H9 (cell line): ENCODE data around the gene NTF4. TPM values are rescaled to one million over a fixed set of nuclear protein-coding genes. Genes with fewer than 3 reads are reported as not detected.

ENCODE experiments used
- DNase-seq: peaks from one replicate; pipeline ENCODE4 v3.0.0-alpha.2; 2017
- H2AFZ ChIP-seq: one replicate; pipeline ENCODE4 v1.6.1; 2013; ENCODE audit warnings: mild to moderate bottlenecking, low read length, control low read depth, moderate library complexity
- H2AK5ac ChIP-seq: 2 replicates; pipeline ENCODE4 v1.6.1; 2013; ENCODE audit warnings: low read length, control low read depth, mixed read lengths; ENCODE audit not compliant: insufficient read length
- H2BK120ac ChIP-seq: one replicate; pipeline ENCODE4 v1.6.1; 2013; ENCODE audit warnings: low read depth, mild to moderate bottlenecking, low read length, control low read depth, inconsistent platforms; ENCODE audit not compliant: poor library complexity, severe bottlenecking
- H2BK12ac ChIP-seq: 2 replicates; pipeline ENCODE4 v1.6.1; 2013; ENCODE audit warnings: low read length, control low read depth, mixed read lengths, low read depth; ENCODE audit not compliant: insufficient read length
- H2BK15ac ChIP-seq: 2 replicates; pipeline ENCODE4 v1.6.1; 2013; ENCODE audit warnings: low read depth, low read length, control low read depth
- H2BK20ac ChIP-seq: one replicate; pipeline ENCODE4 v1.6.1; 2013; ENCODE audit warnings: low read depth, mild to moderate bottlenecking, low read length, control low read depth, inconsistent platforms; ENCODE audit not compliant: poor library complexity, severe bottlenecking
- H2BK5ac ChIP-seq: 2 replicates; pipeline ENCODE4 v1.6.1; 2013; ENCODE audit warnings: low read length, control low read depth, mixed read lengths; ENCODE audit not compliant: insufficient read length
- H3K14ac ChIP-seq: 2 replicates; pipeline ENCODE4 v1.6.1; 2013; ENCODE audit warnings: low read length, control low read depth; ENCODE audit not compliant: insufficient read depth
- H3K18ac ChIP-seq: 2 replicates; pipeline ENCODE4 v1.6.1; 2013; ENCODE audit warnings: low read depth, mild to moderate bottlenecking, mixed read lengths, low read length, control low read depth; ENCODE audit not compliant: insufficient read length
- H3K23ac ChIP-seq: 2 replicates; pipeline ENCODE4 v1.6.1; 2013; ENCODE audit warnings: low read length, control low read depth, mixed read lengths, low read depth; ENCODE audit not compliant: insufficient read length
- H3K23me2 ChIP-seq: 2 replicates; pipeline ENCODE4 v1.6.1; 2013; ENCODE audit warnings: low read depth, mild to moderate bottlenecking, mixed read lengths, low read length, control low read depth; ENCODE audit not compliant: insufficient read length, poor library complexity, severe bottlenecking
- H3K27ac ChIP-seq: 2 replicates; pipeline ENCODE4 v1.5.1; 2013; ENCODE audit warnings: low read length, control low read depth, mixed read lengths, low read depth; ENCODE audit not compliant: insufficient read length
- H3K27me3 ChIP-seq: 2 replicates; pipeline ENCODE4 v1.6.1; 2013; ENCODE audit warnings: low read length, control low read depth, inconsistent platforms; ENCODE audit not compliant: insufficient read depth
- H3K4ac ChIP-seq: 2 replicates; pipeline ENCODE4 v1.6.1; 2013; ENCODE audit warnings: low read depth, mild to moderate bottlenecking, control low read depth, inconsistent platforms, low read length, moderate library complexity
- H3K4me1 ChIP-seq: 2 replicates; pipeline ENCODE4 v1.6.1; 2013; ENCODE audit warnings: low read length, control low read depth, inconsistent platforms; ENCODE audit not compliant: insufficient read depth
- H3K4me2 ChIP-seq: 2 replicates; pipeline ENCODE4 v1.6.1; 2013; ENCODE audit warnings: low read length, control low read depth, mixed read lengths; ENCODE audit not compliant: insufficient read length, insufficient read depth
- H3K56ac ChIP-seq: 2 replicates; pipeline ENCODE4 v1.6.1; 2013; ENCODE audit warnings: low read depth, mild to moderate bottlenecking, mixed read lengths, low read length, control low read depth; ENCODE audit not compliant: insufficient read length
- H3K79me1 ChIP-seq: 2 replicates; pipeline ENCODE4 v1.6.1; 2013; ENCODE audit warnings: low read depth, mild to moderate bottlenecking, moderate library complexity, low read length, control low read depth, inconsistent platforms; ENCODE audit not compliant: insufficient read depth, poor library complexity, severe bottlenecking
- H3K79me2 ChIP-seq: 2 replicates; pipeline ENCODE4 v1.6.1; 2013; ENCODE audit warnings: low read length, control low read depth, inconsistent platforms; ENCODE audit not compliant: insufficient read depth
- H3K9ac ChIP-seq: 2 replicates; pipeline ENCODE4 v1.6.1; 2013; ENCODE audit warnings: low read length, control low read depth, mixed read lengths; ENCODE audit not compliant: insufficient read length; ENCODE audit errors: extremely low read depth
- H3K9me3 ChIP-seq: one replicate; pipeline ENCODE4 v1.6.1; 2013; ENCODE audit warnings: low read depth, low read length, inconsistent platforms; ENCODE audit not compliant: control insufficient read depth
- H3T11ph ChIP-seq: one replicate; pipeline ENCODE4 v1.6.1; 2013; ENCODE audit warnings: mild to moderate bottlenecking, low read length, control low read depth, inconsistent platforms
- H4K20me1 ChIP-seq: one replicate; pipeline ENCODE4 v1.6.1; 2013; ENCODE audit not compliant: control insufficient read depth, insufficient read length, insufficient read depth
- H4K5ac ChIP-seq: 2 replicates; pipeline ENCODE4 v1.6.1; 2013; ENCODE audit warnings: low read depth, mild to moderate bottlenecking, mixed read lengths, low read length, control low read depth; ENCODE audit not compliant: insufficient read length
- H4K8ac ChIP-seq: replicated peaks from 2 replicates; pipeline ENCODE4 v1.6.1; 2013; ENCODE audit warnings: low read length, control low read depth, mixed read lengths, low read depth; ENCODE audit not compliant: insufficient read length
- H4K91ac ChIP-seq: 2 replicates; pipeline ENCODE4 v1.6.1; 2013; ENCODE audit warnings: low read depth, mild to moderate bottlenecking, moderate library complexity, mixed read lengths, low read length, control low read depth; ENCODE audit not compliant: insufficient read length
- H3K27ac Mint-ChIP-seq, 3 experiments: 2 replicates in 2 of 3; 3 replicates in 1 of 3; pipeline ENCODE4 v1.8.0; 2020 to 2021; ENCODE audit warnings: mixed read lengths in 3 of 3, mild to moderate bottlenecking in 1 of 3, moderate library complexity in 1 of 3
- H3K27me3 Mint-ChIP-seq: 2 replicates; pipeline ENCODE4 v1.8.0; 2021; ENCODE audit warnings: low read depth, mild to moderate bottlenecking, moderate library complexity, mixed read lengths
- H3K36me3 Mint-ChIP-seq, 3 experiments: 2 replicates in 2 of 3; 3 replicates in 1 of 3; pipeline ENCODE4 v1.8.0; 2020 to 2021; ENCODE audit warnings: low read depth in 3 of 3, mixed read lengths in 3 of 3; ENCODE audit not compliant: insufficient read depth in 1 of 3
- H3K4me1 Mint-ChIP-seq, 2 experiments: 2 replicates each; pipeline ENCODE4 v1.8.0; 2020; ENCODE audit warnings: mixed read lengths in 2 of 2
- H3K4me3 Mint-ChIP-seq, 2 experiments: 2 replicates in 1 of 2; 3 replicates in 1 of 2; pipeline ENCODE4 v1.8.0; 2020 to 2021; ENCODE audit warnings: mild to moderate bottlenecking in 2 of 2, mixed read lengths in 2 of 2, moderate library complexity in 1 of 2
- H3K9me3 Mint-ChIP-seq, 2 experiments: 2 replicates in 1 of 2; 3 replicates in 1 of 2; pipeline ENCODE4 v1.8.0; 2020; ENCODE audit warnings: mild to moderate bottlenecking in 2 of 2, mixed read lengths in 2 of 2, moderate library complexity in 1 of 2
- CTCF ChIP-seq: fragments of 200-600 bp; sonication (generic); conservative IDR thresholded peaks from 3 replicates; pipeline ENCODE4 v1.8.0; 2021; ENCODE audit warnings: antibody characterized with exemption, mild to moderate bottlenecking
- WGBS: extraction: QIAGEN DNeasy Blood & Tissue Kit; methylation state at CpG from one replicate; pipeline ENCODE4 v1.1.7; 2013; ENCODE audit warnings: missing lambda C conversion rate, low lambda C conversion rate, mixed read lengths; ENCODE audit not compliant: insufficient read length; ENCODE audit errors: extremely low coverage; 5-methylcytosine and 5-hydroxymethylcytosine counted together
- total RNA-seq: library from RNA; stranded (reverse); gene quantifications from 2 replicates; pipeline ENCODE4 v1.2.1, GENCODE V29; 2021

Gene NTF4
- total RNA-seq, 1 experiment from 2014 or later: 2.1 TPM

- H3K27me3 ChIP-seq: no peaks in the 10 kb centered on the region; the same call in 1 of the 2 replicates
- no peak overlapping the region for H3T11ph ChIP-seq
- H2AFZ ChIP-seq: no peak overlapping the region
- H3K4ac ChIP-seq: no peak overlapping the region
- no peaks in the 10 kb centered on the region for H4K20me1 ChIP-seq
- no peak overlapping the region for H2BK120ac ChIP-seq
- peak; percentile 77 for DNase-seq
- no peak overlapping the region for H3K23ac ChIP-seq
- no peak overlapping the region for H3K56ac ChIP-seq
- H2BK5ac ChIP-seq: no peak overlapping the region
- peaks cover 4% of the 10 kb centered on the region; the same call in 1 of the 2 replicates for H3K4me1 ChIP-seq
- H2BK20ac ChIP-seq: no peak overlapping the region
- peaks cover 6 to 12% (median 12%) of the 10 kb centered on the region in 3 experiments; a peak in 6 of 7 replicates for H3K36me3 Mint-ChIP-seq
- H3K4me2 ChIP-seq: peak overlapping the region; percentile 9
- TF ChIP-seq CTCF: no peak
- H3K79me1 ChIP-seq: no peaks in the 10 kb centered on the region
- no peak overlapping the region for H2BK15ac ChIP-seq
- H3K9ac ChIP-seq: no peak overlapping the region
- no peaks in the 10 kb centered on the region for H3K9me3 ChIP-seq
- H3K4me3 Mint-ChIP-seq: peak overlapping the region in 1 of 2 experiments; percentile 68; a peak in 2 of 5 replicates
- H2BK12ac ChIP-seq: no peak overlapping the region
- no peak overlapping the region for H3K27ac ChIP-seq
- H3K9me3 Mint-ChIP-seq: peaks cover 0 to 1% of the 10 kb centered on the region in 2 experiments; a peak in 2 of 5 replicates
- H4K8ac ChIP-seq: no peak overlapping the region
- no peak overlapping the region for H2AK5ac ChIP-seq
- peak overlapping the region; percentile 15 for H3K18ac ChIP-seq
- no peak overlapping the region for H3K27ac Mint-ChIP-seq
- no peak overlapping the region for H4K91ac ChIP-seq
- H3K79me2 ChIP-seq: no peaks in the 10 kb centered on the region
- WGBS: no CpG with 5 or more reads among the region's 11 CpGs
- H3K27me3 Mint-ChIP-seq: peaks cover 44% of the 10 kb centered on the region
- H3K14ac ChIP-seq: no peak overlapping the region
- H4K5ac ChIP-seq: no peak overlapping the region
- peaks cover 15 to 36% of the 10 kb centered on the region in 2 experiments for H3K4me1 Mint-ChIP-seq
- H3K23me2 ChIP-seq: peaks cover 8% of the 10 kb centered on the region
Observed at GRCh38 chr19:49020342-49020741, 44.3 kb downstream of the NTF4 start.
